Gastrocnemius medialis (tissue), 4 donors: Measurements from ENCODE around the gene EEIG1.

Source experiments
- CTCF ChIP-seq, 5 experiments: fragments of 450-650 bp in 3 of 5; fragments of 200-600 bp in 2 of 5; sonication (generic) in 2 of 5; IDR thresholded peaks in 4 of 5; conservative IDR thresholded peaks in 1 of 5; 1 replicate in 4 of 5; 2 replicates in 1 of 5; pipeline ENCODE4 v1.5.1; 2016 to 2019; ENCODE audit warnings: antibody characterized with exemption in 5 of 5, mild to moderate bottlenecking in 3 of 5, moderate library complexity in 3 of 5
- POLR2A ChIP-seq, 2 donors: fragments of 450-650 bp; IDR thresholded peaks; one replicate each; pipeline ENCODE4 v1.6.1; 2017; ENCODE audit warnings: antibody characterized with exemption in 2 of 2, mild to moderate bottlenecking in 2 of 2, moderate library complexity in 2 of 2

GRCh38 chr9:128011071-128011817, 30.5 kb upstream of the EEIG1 start:
- TF ChIP-seq CTCF (IDR thresholded peaks at IDR 0.05 in 4 of 5, conservative IDR thresholded peaks at IDR 0.05 in 1 of 5) = no peak
- no peak for TF ChIP-seq POLR2A (IDR thresholded peaks at IDR 0.05)
